Heart right ventricle (tissue), 16 donors: Measurements from ENCODE around the gene ANKH. TPM values are rescaled to one million over a fixed set of nuclear protein-coding genes. Genes with fewer than 3 reads are reported as not detected.
A peak's percentile ranks its signal among the peaks of the same experiment; 100 is the strongest.

Experiments
- ATAC-seq, 8 donors: fragments of 200-7000 bp; cut with Tn5 transposase; one replicate each; pipeline ENCODE4 v1.9.1; 2020; ENCODE audit warnings: mild to moderate bottlenecking in 8 of 8, moderate library complexity in 8 of 8, moderate number of reproducible peaks in 1 of 8
- DNase-seq, 2 donors: peaks; one replicate each; pipeline ENCODE4 v3.0.0-alpha.2; 2020
- H3K27ac ChIP-seq, 10 donors: fragments of 200-600 bp; sonication (generic) in 2 of 10; one replicate each; pipeline versions ENCODE4 v1.5.0 to v1.8.0; 2020 to 2022; ENCODE audit warnings: mild to moderate bottlenecking in 3 of 10
- H3K27me3 ChIP-seq, 7 donors: fragments of 200-600 bp; one replicate each; pipeline ENCODE4 v1.8.0; 2021 to 2022; ENCODE audit warnings: mild to moderate bottlenecking in 2 of 7
- H3K36me3 ChIP-seq, 9 donors: fragments of 200-600 bp; sonication (generic) in 1 of 9; one replicate each; pipeline versions ENCODE4 v1.5.0 to v1.8.0; 2020 to 2022; ENCODE audit warnings: mild to moderate bottlenecking in 2 of 9
- H3K4me1 ChIP-seq, 9 donors: fragments of 200-600 bp; sonication (generic) in 1 of 9; one replicate each; pipeline versions ENCODE4 v1.5.0 to v1.8.0; 2020 to 2022; ENCODE audit warnings: mild to moderate bottlenecking in 4 of 9
- H3K4me3 ChIP-seq, 10 donors: fragments of 200-600 bp; sonication (generic) in 2 of 10; one replicate each; pipeline versions ENCODE4 v1.5.0 to v1.8.0; 2020 to 2022; ENCODE audit warnings: mild to moderate bottlenecking in 7 of 10, moderate library complexity in 2 of 10
- H3K9me3 ChIP-seq, 11 donors: fragments of 200-600 bp in 10 of 11; sonication (generic) in 2 of 11; one replicate each; pipeline versions ENCODE4 v1.5.0 to v1.8.0; 2013 to 2022; ENCODE audit warnings: mild to moderate bottlenecking in 2 of 11, control low read depth in 1 of 11, moderate library complexity in 1 of 11
- CTCF ChIP-seq, 9 donors: fragments of 200-600 bp; sonication (generic) in 2 of 9; IDR thresholded peaks; one replicate each; pipeline versions ENCODE4 v1.5.0 to v1.8.0; 2021 to 2022; ENCODE audit warnings: antibody characterized with exemption in 9 of 9, mild to moderate bottlenecking in 5 of 9, moderate library complexity in 1 of 9
- WGBS, 2 donors: extraction: QIAGEN DNeasy Blood & Tissue Kit; methylation state at CpG; one replicate each; pipeline ENCODE4 v1.1.7; 2013; ENCODE audit warnings: inconsistent platforms in 1 of 2; 5-methylcytosine and 5-hydroxymethylcytosine counted together
- intact Hi-C, 10 donors: fragments of 100-400 bp; cut with DNase I; formaldehyde crosslinking; loops; one replicate each; pipeline versions ENCODE4 v1.11.1 to v1.14.2; 2022
- polyA plus RNA-seq, 2 donors: library from polyadenylated mRNA; stranded (reverse); fragments of 200-250 nt; gene quantifications; one replicate each; pipeline ENCODE4 v1.2.3, GENCODE V29; 2013
- total RNA-seq, 10 donors: library from RNA; stranded (reverse); fragmentation: NEBNext Ultra II Directional in 3 of 10; extraction: Animal tissue kit (Norgen Biotek cat#: 25700) in 3 of 10; gene quantifications; one replicate each; pipeline versions ENCODE4 v1.2.1 to v1.2.4, GENCODE V29; 2021 to 2023
- donor health status: Arrhythmogenic right ventricular cardiomyopathy.
- donor health status: ischemic (EF 13 %, LVEDD 7.1; RV severe dilation, severe dysfunction).
- donor health status: healthy with polysubstance abuse.
- donor health status: DM: no; HTN: yes; CAD: no.
- donor health status: DM: no; HTN: no; CAD: no.
- donor health status: ischemic (EF 25% LVEDD 6.9; RV normal size, moderate dysfunction).
- donor health status: ischemic (EF 25% LVEDD 5.7; RV mildly dilated, moderate dysfunction).
- donor health status: healthy.
- donor health status: DM: yes; HTN: yes; CAD: no.
- donor health status: Ischemic cardiomyopathy.
- donor health status: ischemic (EF 35%, LVEDD 5.7; RV mildly dilated, moderate dysfunction).
- donor health status: nonischemic (EF 11% LVEDD 7.7; RV severe dilation, severe dysfunction).
- donor health status: DM: yes; HTN: yes; CAD: no.
- donor health status: PGD.
- donor health status: ischemic (EF 29% LVEDD 5.4; RV normal size, mild dysfunction).
- donor health status: nonischemic (EF 23%, LVEDD 6.1; RV moderate dilation, normal function).

The ANKH gene
- total and polyA plus RNA-seq, 12 donors, result 51.0 to 256 (median 192) TPM

GRCh38 chr5:14663734-14664269 lies 207.8 kb downstream of the ANKH start:
- peaks cover 0 to 12% (median 0%) of the 10 kb centered on the region in 9 donors for H3K36me3 ChIP-seq
- no peaks in the 10 kb centered on the region for H3K27me3 ChIP-seq
- H3K4me3 ChIP-seq, result peak overlapping the region; percentile 57 to 82 (median 68)
- peak; percentile 3 to 59 (median 44) for ATAC-seq
- peak overlapping the region; percentile 86 to 98 (median 94) for H3K27ac ChIP-seq
- peaks cover 6 to 46% (median 38%) of the 10 kb centered on the region in 9 donors for H3K4me1 ChIP-seq
- WGBS, 2 donors, result 1% methylated on average over 24 of the region's 24 CpGs
- H3K9me3 ChIP-seq, result no peaks in the 10 kb centered on the region
- intact Hi-C loops, result loop anchor here in 1 of 10 donors (5.0 kb wide), 1 partner anchor 272 kb away; no protein-coding TSS in a partner anchor
- DNase-seq, result no peak
- TF ChIP-seq CTCF (IDR thresholded peaks at IDR 0.05), result no peak

- Histone ChIP-seq H3K36me3 (peaks cover 0 to 4% (median 0%) of the 10 kb centered on the region in 9 donors), H3K27me3 (no peaks in the 10 kb centered on the region), H3K4me3 (no peak overlapping the region), H3K9me3 (no peaks in the 10 kb centered on the region), H3K27ac (no peak overlapping the region), H3K4me1 (peaks cover 6 to 36% (median 35%) of the 10 kb centered on the region in 9 donors)
- ATAC-seq (no peak), DNase-seq (no peak)
- no peak for TF ChIP-seq CTCF (IDR thresholded peaks at IDR 0.05)
- 97 to 98% methylated on average over 7 of the region's 7 CpGs for WGBS, 2 donors
- intact Hi-C loops, result loop anchor here in 1 of 10 donors (5.0 kb wide), 1 partner anchor 270 kb away; no protein-coding TSS in a partner anchor
Observed at GRCh38 chr5:14662721-14663260, 208.8 kb downstream of the ANKH start.

GRCh38 chr5:14660833-14661232 lies 210.7 kb downstream of the ANKH start:
- H3K27ac ChIP-seq, result no peak overlapping the region
- no peak for TF ChIP-seq CTCF (IDR thresholded peaks at IDR 0.05)
- WGBS, 2 donors, result 67 to 73% methylated on average over 2 of the region's 2 CpGs
- DNase-seq (no peak), ATAC-seq (no peak)
- H3K36me3 ChIP-seq, result no peaks in the 10 kb centered on the region
- no peaks in the 10 kb centered on the region for H3K9me3 ChIP-seq
- peaks cover 0 to 18% (median 15%) of the 10 kb centered on the region in 9 donors for H3K4me1 ChIP-seq
- no peaks in the 10 kb centered on the region for H3K27me3 ChIP-seq
- intact Hi-C loops, result loop anchor here in 1 of 10 donors (5.0 kb wide), 1 partner anchor 269 kb away; no protein-coding TSS in a partner anchor
- H3K4me3 ChIP-seq, result no peak overlapping the region

- ATAC-seq (no peak), DNase-seq (no peak)
- Histone ChIP-seq H3K4me3 (no peak overlapping the region), H3K27me3 (no peaks in the 10 kb centered on the region), H3K9me3 (no peaks in the 10 kb centered on the region), H3K36me3 (no peaks in the 10 kb centered on the region), H3K27ac (no peak overlapping the region), H3K4me1 (peaks cover 0 to 10% (median 9%) of the 10 kb centered on the region in 9 donors)
- WGBS, 2 donors, result 94 to 99% methylated on average over 3 of the region's 3 CpGs
- TF ChIP-seq CTCF (IDR thresholded peaks at IDR 0.05), result no peak
- intact Hi-C loops, result loop anchor here in 2 of 10 donors (5.0 to 10.0 kb wide), 2 partner anchors 265 to 268 kb away; no protein-coding TSS in a partner anchor
Observed at GRCh38 chr5:14659821-14660607, 211.6 kb downstream of the ANKH start.
